Neural crest cell (in vitro differentiated cells): ENCODE measurements around the gene APP. TPM values are rescaled to one million over a fixed set of nuclear protein-coding genes. Genes with fewer than 3 reads are reported as not detected.
A peak's percentile ranks its signal among the peaks of the same experiment; 100 is the strongest.

Experiments used
- DNase-seq: peaks from one replicate; pipeline ENCODE4 v3.0.0; 2021; ENCODE audit warnings: low read depth, mixed read lengths, low spot score
- H3K27ac Mint-ChIP-seq: one replicate; pipeline ENCODE4 v1.8.0; 2021; ENCODE audit warnings: mild to moderate bottlenecking, mixed read lengths; ENCODE audit not compliant: unreplicated experiment
- H3K27me3 Mint-ChIP-seq: 2 replicates; pipeline ENCODE4 v1.8.0; 2021; ENCODE audit warnings: low read depth, mild to moderate bottlenecking, mixed read lengths
- H3K36me3 Mint-ChIP-seq: 2 replicates; pipeline ENCODE4 v1.8.0; 2021; ENCODE audit warnings: low read depth, mild to moderate bottlenecking, mixed read lengths
- H3K4me1 Mint-ChIP-seq: 2 replicates; pipeline ENCODE4 v1.8.0; 2021; ENCODE audit warnings: mixed read lengths
- H3K4me3 Mint-ChIP-seq: one replicate; pipeline ENCODE4 v1.8.0; 2021; ENCODE audit warnings: mild to moderate bottlenecking, mixed read lengths
- H3K9me3 Mint-ChIP-seq: 2 replicates; pipeline ENCODE4 v1.8.0; 2021; ENCODE audit warnings: mixed read lengths
- CTCF ChIP-seq: fragments of 200-600 bp; sonication (generic); conservative IDR thresholded peaks from 2 replicates; pipeline ENCODE4 v1.5.0; 2021; ENCODE audit warnings: antibody characterized with exemption, mild to moderate bottlenecking
- total RNA-seq: library from RNA; stranded (reverse); gene quantifications from 2 replicates; pipeline ENCODE4 v1.2.1, GENCODE V29; 2021

Gene APP
- total RNA-seq, 1 donor from 2014 or later: 254 TPM

- Mint-ChIP-seq H3K27ac (no peak overlapping the region), H3K36me3 (peaks cover 5% of the 10 kb centered on the region), H3K4me3 (no peak overlapping the region), H3K9me3 (no peaks in the 10 kb centered on the region), H3K27me3 (no peaks in the 10 kb centered on the region), H3K4me1 (peaks cover 24% of the 10 kb centered on the region)
- no peak for TF ChIP-seq CTCF
- no peak for DNase-seq
Measured at GRCh38 chr21:26055841-26056264, 114.7 kb downstream of the APP start.

GRCh38 chr21:26055010-26055409, 115.6 kb downstream of the APP start:
- Mint-ChIP-seq H3K27ac (peak overlapping the region; percentile 22), H3K4me3 (no peak overlapping the region), H3K4me1 (peaks cover 19% of the 10 kb centered on the region), H3K36me3 (peaks cover 7% of the 10 kb centered on the region), H3K27me3 (no peaks in the 10 kb centered on the region), H3K9me3 (no peaks in the 10 kb centered on the region)
- no peak for DNase-seq
- TF ChIP-seq CTCF: no peak

GRCh38 chr21:26052057-26052456, 118.5 kb downstream of the APP start:
- Mint-ChIP-seq H3K36me3 (peaks cover 20% of the 10 kb centered on the region), H3K27me3 (no peaks in the 10 kb centered on the region), H3K4me1 (peaks cover 19% of the 10 kb centered on the region), H3K27ac (no peak overlapping the region), H3K4me3 (no peak overlapping the region), H3K9me3 (no peaks in the 10 kb centered on the region)
- TF ChIP-seq CTCF: no peak
- no peak for DNase-seq

- H3K4me1 Mint-ChIP-seq: peaks cover 18% of the 10 kb centered on the region
- no peak overlapping the region for H3K4me3 Mint-ChIP-seq
- DNase-seq: no peak
- H3K27ac Mint-ChIP-seq: no peak overlapping the region
- H3K27me3 Mint-ChIP-seq: no peaks in the 10 kb centered on the region
- TF ChIP-seq CTCF: no peak
- H3K9me3 Mint-ChIP-seq: no peaks in the 10 kb centered on the region
- H3K36me3 Mint-ChIP-seq: peaks cover 29% of the 10 kb centered on the region
Measured at GRCh38 chr21:26050857-26051256, 119.7 kb downstream of the APP start.

GRCh38 chr21:26049803-26050202, 120.8 kb downstream of the APP start:
- Mint-ChIP-seq H3K27ac (no peak overlapping the region), H3K9me3 (no peaks in the 10 kb centered on the region), H3K4me1 (peaks cover 9% of the 10 kb centered on the region), H3K36me3 (peaks cover 34% of the 10 kb centered on the region), H3K27me3 (no peaks in the 10 kb centered on the region), H3K4me3 (no peak overlapping the region)
- no peak for DNase-seq
- no peak for TF ChIP-seq CTCF
